Endothelial cell of umbilical vein (primary cell): ENCODE measurements around the gene SSNA1. TPM values are rescaled to one million over a fixed set of nuclear protein-coding genes. Genes with fewer than 3 reads are reported as not detected.

Source experiments
- BruUV-seq: library from RNA; stranded (reverse); fragments of 400-500 nt; replicated peaks from 2 replicates; lab custom pipeline; 2021; lab: Mats Ljungman, UMichigan
- CTCF ChIA-PET: fragments of 300-600, 350-600 bp; sonication (Branson Sonifier 250); formaldehyde crosslinking; loops from one replicate; lab custom pipeline; 2021; ENCODE audit warnings: antibody characterized with exemption, inconsistent platforms; lab: Charles Lee
- POLR2A ChIA-PET: fragments of 300-600, 350-600 bp; sonication (Branson Sonifier 250); formaldehyde crosslinking; loops from one replicate; lab custom pipeline; 2021; ENCODE audit warnings: antibody characterized with exemption, inconsistent platforms; lab: Charles Lee
- DNase-seq: peaks from one replicate; pipeline ENCODE4 v3.0.0-alpha.2; 2011; ENCODE audit warnings: low read depth, low spot score
- FAIRE-seq: peaks from 2 replicates; lab custom pipeline; 2011; peaks lifted over from hg19 to GRCh38; lab: Jason Lieb, UNC
- H2AFZ ChIP-seq: 2 replicates; pipeline ENCODE4 v1.6.0; 2012; ENCODE audit warnings: low read depth, low read length, control low read depth, inconsistent platforms
- H3K27ac ChIP-seq: 2 replicates; pipeline ENCODE4 v1.5.1; 2011; ENCODE audit warnings: low read depth, mild to moderate bottlenecking, control low read depth, low read length, moderate library complexity; ENCODE audit not compliant: insufficient read depth
- H3K27me3 ChIP-seq, 2 experiments: 2 replicates each; pipeline versions ENCODE4 v1.6.0 to v1.6.1; 2011; ENCODE audit warnings: low read length in 2 of 2, mixed read lengths in 1 of 2; ENCODE audit not compliant: control insufficient read depth in 2 of 2, insufficient read depth in 2 of 2
- H3K36me3 ChIP-seq, 2 experiments: 2 replicates in 1 of 2; 3 replicates in 1 of 2; pipeline ENCODE4 v1.5.1; 2011; ENCODE audit warnings: low read length in 2 of 2, mild to moderate bottlenecking in 1 of 2, moderate library complexity in 1 of 2; ENCODE audit not compliant: control insufficient read depth in 2 of 2, insufficient read depth in 2 of 2; ENCODE audit errors: extremely low read depth in 1 of 2
- H3K4me1 ChIP-seq: 3 replicates; pipeline ENCODE4 v1.5.1; 2011; ENCODE audit warnings: mild to moderate bottlenecking, low read length; ENCODE audit not compliant: control insufficient read depth, insufficient read depth; ENCODE audit errors: extremely low read depth
- H3K4me2 ChIP-seq: 2 replicates; pipeline ENCODE4 v1.6.1; 2011; ENCODE audit warnings: low read length, control low read depth, mixed read lengths; ENCODE audit not compliant: insufficient read depth
- H3K4me3 ChIP-seq, 3 experiments: fragments of 200-600 bp in 1 of 3; sonication (generic), shearing (Covaris generic) in 1 of 3; replicated peaks in 1 of 3; 2 replicates each; pipeline ENCODE4 v1.5.1; 2011 to 2016; ENCODE audit warnings: control low read depth in 3 of 3, low read length in 3 of 3, mild to moderate bottlenecking in 2 of 3, inconsistent platforms in 1 of 3, low read depth in 1 of 3, moderate library complexity in 1 of 3; ENCODE audit not compliant: insufficient read depth in 1 of 3
- H3K79me2 ChIP-seq: 2 replicates; pipeline ENCODE4 v1.6.0; 2012; ENCODE audit warnings: low read length, inconsistent platforms; ENCODE audit not compliant: control insufficient read depth, insufficient read depth
- H3K9ac ChIP-seq: replicated peaks from 2 replicates; pipeline ENCODE3; 2011; ENCODE audit warnings: low read length, control low read depth; ENCODE audit not compliant: insufficient read depth; ENCODE audit errors: extremely low read depth
- H3K9me1 ChIP-seq: replicated peaks from 3 replicates; pipeline ENCODE4 v1.6.0; 2011; ENCODE audit warnings: mild to moderate bottlenecking, low read length; ENCODE audit not compliant: control insufficient read depth, insufficient read depth; ENCODE audit errors: extremely low read depth
- H3K9me3 ChIP-seq: replicated peaks from 2 replicates; pipeline ENCODE4 v1.5.1; 2012; ENCODE audit warnings: low read length, inconsistent platforms; ENCODE audit not compliant: control insufficient read depth, insufficient read depth
- H4K20me1 ChIP-seq: replicated peaks from 2 replicates; pipeline ENCODE3; 2011; ENCODE audit warnings: mild to moderate bottlenecking, low read length; ENCODE audit not compliant: control insufficient read depth, insufficient read depth; ENCODE audit errors: extremely low read depth
- EZH2 ChIP-seq: IDR thresholded peaks from 2 replicates; pipeline ENCODE4 v1.6.1; 2012; ENCODE audit warnings: borderline replicate concordance, low read depth, mild to moderate bottlenecking, moderate library complexity, low read length, inconsistent platforms; ENCODE audit not compliant: severe bottlenecking
- FOS ChIP-seq: IDR thresholded peaks from 2 replicates; pipeline ENCODE4 v1.6.1; 2011; ENCODE audit warnings: mild to moderate bottlenecking, low read length, moderate library complexity, borderline replicate concordance; ENCODE audit not compliant: insufficient read depth
- GATA2 ChIP-seq: IDR thresholded peaks from 2 replicates; pipeline ENCODE4 v1.7.0; 2011; ENCODE audit warnings: low read depth, mild to moderate bottlenecking, moderate library complexity, mixed read lengths, low read length; ENCODE audit not compliant: insufficient read length, insufficient read depth
- JUN ChIP-seq: IDR thresholded peaks from 2 replicates; pipeline ENCODE4 v1.6.1; 2011; ENCODE audit warnings: borderline replicate concordance, low read depth; ENCODE audit not compliant: insufficient read length, insufficient read depth
- MYC ChIP-seq: IDR thresholded peaks from one replicate; pipeline ENCODE4 v1.6.1; 2011; ENCODE audit warnings: mild to moderate bottlenecking, low read depth, low read length
- POLR2A ChIP-seq: IDR thresholded peaks from 2 replicates; pipeline ENCODE4 v1.6.1; 2012; ENCODE audit warnings: low read depth, mild to moderate bottlenecking, control low read depth, low read length
- POLR2AphosphoS5 ChIP-seq: IDR thresholded peaks from 2 replicates; pipeline ENCODE4 v1.6.1; 2012; ENCODE audit warnings: low read depth, mild to moderate bottlenecking, control low read depth, low read length, moderate library complexity; ENCODE audit not compliant: insufficient read depth
- dilution Hi-C: fragments of 300-500 bp; cut with MboI; formaldehyde crosslinking; loops from one replicate; pipeline ENCODE4 v1.15.0; 2019; ENCODE audit warnings: low sequenced_read_pairs; ENCODE audit not compliant: extremely low pct_ligation_motif_present
- intact Hi-C: fragments of 100-400 bp; cut with micrococcal nuclease; formaldehyde crosslinking; loops from one replicate; pipeline ENCODE4 v1.10.0; 2022
- polyA plus RNA-seq, 4 experiments: library from polyadenylated mRNA; depleted of rRNA in 3 of 4; stranded (reverse) in 3 of 4; unstranded in 1 of 4; fragments of >200 nt; gene quantifications; 2 replicates each; pipeline versions ENCODE4 v1.2.1 to v1.2.3, GENCODE V29; 2011 to 2012; ENCODE audit warnings: missing spikeins in 1 of 4
- total RNA-seq: library from RNA; stranded (reverse); gene quantifications from 2 replicates; pipeline ENCODE4 v1.2.3, GENCODE V29; 2021
- TF ChIP-seq, protein P1 (sequence below): IDR thresholded peaks from 2 replicates; pipeline ENCODE4 v1.6.1; 2011; ENCODE audit not compliant: insufficient read depth, insufficient read length
- TF ChIP-seq, protein P2 (sequence below), 2 donors: IDR thresholded peaks; 1 replicate in 1 of 2; 2 replicates in 1 of 2; pipeline ENCODE4 v1.5.1; 2011; ENCODE audit warnings: low read length in 2 of 2, mild to moderate bottlenecking in 2 of 2, moderate library complexity in 2 of 2, control low read depth in 1 of 2, inconsistent platforms in 1 of 2, low read depth in 1 of 2; ENCODE audit not compliant: insufficient read depth in 1 of 2; ENCODE audit errors: extremely low read depth in 1 of 2

Gene SSNA1
- total and polyA plus RNA-seq, 2 donors (not counting 3 experiments of a cell fraction or from before 2014, with no cell fraction given), result 89.0 to 146 TPM

DNA sequence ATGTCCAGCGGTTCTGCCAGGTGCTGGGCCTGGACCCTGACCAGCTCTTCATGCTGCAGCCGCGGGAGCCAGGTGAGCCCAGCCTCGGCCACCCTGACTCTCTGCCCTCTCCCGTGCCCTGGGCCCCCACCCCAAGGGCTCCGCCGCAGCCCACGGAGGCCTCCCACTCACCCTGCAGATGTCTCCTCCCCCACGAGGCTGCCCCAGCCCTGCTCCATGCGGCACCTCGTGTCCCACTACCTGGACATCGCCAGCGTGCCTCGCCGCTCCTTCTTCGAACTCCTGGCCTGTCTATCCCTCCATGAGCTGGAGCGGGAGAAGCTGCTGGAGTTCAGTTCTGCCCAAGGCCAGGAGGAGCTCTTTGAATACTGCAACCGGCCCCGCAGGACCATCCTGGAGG lies 26.1 kb downstream of the SSNA1 start:
- dilution Hi-C loops (no loop called here), intact Hi-C loops (no loop called here)
- Histone ChIP-seq H3K27me3 (no peaks in the 10 kb centered on the region), H3K4me2 (no peak overlapping the region), H3K36me3 (peaks cover 0 to 4% of the 10 kb centered on the region in 2 experiments), H3K9ac (no peak overlapping the region), H3K4me1 (peaks cover 6% of the 10 kb centered on the region), H4K20me1 (no peaks in the 10 kb centered on the region), H3K9me1 (no peaks in the 10 kb centered on the region), H3K4me3 (no peak overlapping the region), H3K27ac (no peak overlapping the region), H3K79me2 (no peaks in the 10 kb centered on the region), H2AFZ (no peak overlapping the region), H3K9me3 (no peaks in the 10 kb centered on the region)
- FAIRE-seq, result no peak
- TSS peak; percentile 5 for BruUV-seq
- TF ChIP-seq, protein P1, sequence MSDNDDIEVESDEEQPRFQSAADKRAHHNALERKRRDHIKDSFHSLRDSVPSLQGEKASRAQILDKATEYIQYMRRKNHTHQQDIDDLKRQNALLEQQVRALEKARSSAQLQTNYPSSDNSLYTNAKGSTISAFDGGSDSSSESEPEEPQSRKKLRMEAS, result no peak
- no peak for TF ChIP-seq FOS
- TF ChIP-seq EZH2, result no peak
- TF ChIP-seq, protein P2, sequence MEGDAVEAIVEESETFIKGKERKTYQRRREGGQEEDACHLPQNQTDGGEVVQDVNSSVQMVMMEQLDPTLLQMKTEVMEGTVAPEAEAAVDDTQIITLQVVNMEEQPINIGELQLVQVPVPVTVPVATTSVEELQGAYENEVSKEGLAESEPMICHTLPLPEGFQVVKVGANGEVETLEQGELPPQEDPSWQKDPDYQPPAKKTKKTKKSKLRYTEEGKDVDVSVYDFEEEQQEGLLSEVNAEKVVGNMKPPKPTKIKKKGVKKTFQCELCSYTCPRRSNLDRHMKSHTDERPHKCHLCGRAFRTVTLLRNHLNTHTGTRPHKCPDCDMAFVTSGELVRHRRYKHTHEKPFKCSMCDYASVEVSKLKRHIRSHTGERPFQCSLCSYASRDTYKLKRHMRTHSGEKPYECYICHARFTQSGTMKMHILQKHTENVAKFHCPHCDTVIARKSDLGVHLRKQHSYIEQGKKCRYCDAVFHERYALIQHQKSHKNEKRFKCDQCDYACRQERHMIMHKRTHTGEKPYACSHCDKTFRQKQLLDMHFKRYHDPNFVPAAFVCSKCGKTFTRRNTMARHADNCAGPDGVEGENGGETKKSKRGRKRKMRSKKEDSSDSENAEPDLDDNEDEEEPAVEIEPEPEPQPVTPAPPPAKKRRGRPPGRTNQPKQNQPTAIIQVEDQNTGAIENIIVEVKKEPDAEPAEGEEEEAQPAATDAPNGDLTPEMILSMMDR (IDR thresholded peaks at IDR 0.05; ENCODE audit: extremely low read depth in 1 of 2, insufficient read depth in 1 of 2, low read depth in 1 of 2, low read length in 2 of 2), result no peak
- no peak for TF ChIP-seq MYC
- TF ChIP-seq GATA2, result no peak
- no peak for TF ChIP-seq POLR2A
- no peak for TF ChIP-seq JUN
- TF ChIP-seq POLR2AphosphoS5, result no peak
- CTCF ChIA-PET, result interaction anchor here (0.7 to 1.9 kb wide), 4 partner anchors 8 to 22 kb away, joined by 6 to 14 read pairs (median 7); partner anchors contain the start of gene RNF224
- no peak for DNase-seq
- POLR2A ChIA-PET, result interaction anchor here (1.0 kb wide), 1 partner anchor 14 kb away, joined by 3 read pairs; the partner anchor contains the start of gene TPRN
